Measurements from ENCODE around the gene ZNF555. TPM values are rescaled to one million over a fixed set of nuclear protein-coding genes. Genes with fewer than 3 reads are reported as not detected.

The ZNF555 gene
- total and polyA plus RNA-seq, 2 of the 13 experiments (the other 11 are each of a cell fraction or from before 2014, with no cell fraction given), result 5.0 to 8.0 TPM

DNA sequence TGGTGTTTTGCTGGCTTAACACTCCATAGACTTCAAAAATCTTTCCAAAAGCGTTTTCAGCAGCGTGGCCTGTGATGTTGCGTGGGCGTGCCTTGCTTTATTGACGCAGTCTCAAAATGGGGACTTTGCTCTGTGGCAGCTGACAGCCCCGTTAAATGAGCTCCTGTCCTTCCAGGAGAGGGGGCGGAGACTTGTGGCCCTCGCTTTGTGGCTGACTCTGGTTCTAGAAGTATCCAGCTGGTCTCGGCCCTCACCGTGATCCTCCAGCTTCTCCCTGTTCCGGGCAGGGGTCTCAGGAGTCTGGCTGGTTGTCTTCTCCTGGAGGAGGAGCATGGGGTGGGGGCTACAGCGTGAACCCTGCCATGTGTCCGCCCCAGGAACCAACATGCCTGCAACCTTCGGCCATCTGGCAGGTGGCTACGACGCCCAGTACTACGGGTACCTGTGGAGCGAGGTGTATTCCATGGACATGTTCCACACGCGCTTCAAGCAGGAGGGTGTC, 30.0 kb upstream of the ZNF555 start (continued):
- TF ChIP-seq, protein P1, sequence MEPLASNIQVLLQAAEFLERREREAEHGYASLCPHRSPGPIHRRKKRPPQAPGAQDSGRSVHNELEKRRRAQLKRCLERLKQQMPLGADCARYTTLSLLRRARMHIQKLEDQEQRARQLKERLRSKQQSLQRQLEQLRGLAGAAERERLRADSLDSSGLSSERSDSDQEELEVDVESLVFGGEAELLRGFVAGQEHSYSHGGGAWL (CRISPR knock-in tag; IDR thresholded peaks at IDR 0.05), result no peak
- TF ChIP-seq REPIN1 (CRISPR knock-in tag; IDR thresholded peaks at IDR 0.05; ENCODE audit: borderline replicate concordance, low read depth) (peak; percentile 58; the same call in 1 of the 2 replicates), ZBTB39 (CRISPR knock-in tag; IDR thresholded peaks at IDR 0.05) (peak; percentile 64; the same call in 1 of the 2 replicates), SOX13 (IDR thresholded peaks at IDR 0.05) (no peak), SOX13 (CRISPR knock-in tag; conservative IDR thresholded peaks at IDR 0.05 in 1 of 2, IDR thresholded peaks at IDR 0.05 in 1 of 2) (no peak), TMF1 (CRISPR knock-in tag; IDR thresholded peaks at IDR 0.05; ENCODE audit: low read depth) (no peak), ZMYM3 (CRISPR knock-in tag; IDR thresholded peaks at IDR 0.05) (0 out of 2 replicates have a peak, but pooled peaks have one; percentile 15), ZNF124 (CRISPR knock-in tag; IDR thresholded peaks at IDR 0.05) (no peak), BCL6 (CRISPR knock-in tag; IDR thresholded peaks at IDR 0.05) (peak; percentile 51; the same call in 1 of the 2 replicates), PPARG (CRISPR knock-in tag; conservative IDR thresholded peaks at IDR 0.05) (no peak), ELF3 (CRISPR knock-in tag; IDR thresholded peaks at IDR 0.05) (no peak), SMAD1 (CRISPR knock-in tag; IDR thresholded peaks at IDR 0.05; ENCODE audit: borderline replicate concordance, low read depth) (0 out of 2 replicates have a peak, but pooled peaks have one; percentile 3), ZNF441 (CRISPR knock-in tag; IDR thresholded peaks at IDR 0.05; ENCODE audit: borderline replicate concordance) (no peak), TOPORS (CRISPR knock-in tag; IDR thresholded peaks at IDR 0.05) (peak; percentile 10; the same call in 1 of the 2 replicates), ZFP37 (CRISPR knock-in tag; IDR thresholded peaks at IDR 0.05; ENCODE audit: borderline replicate concordance) (no peak), ZKSCAN8 (CRISPR knock-in tag; IDR thresholded peaks at IDR 0.05; ENCODE audit: borderline replicate concordance) (no peak), ZNF556 (CRISPR knock-in tag; IDR thresholded peaks at IDR 0.05; ENCODE audit: borderline replicate concordance) (peak; percentile 17; the same call in 1 of the 2 replicates), ATF7 (IDR thresholded peaks at IDR 0.05) (no peak), ATF7 (CRISPR knock-in tag; IDR thresholded peaks at IDR 0.05) (no peak), GLMP (CRISPR knock-in tag; IDR thresholded peaks at IDR 0.05; ENCODE audit: borderline replicate concordance) (no peak)
- TF ChIP-seq, protein P2, sequence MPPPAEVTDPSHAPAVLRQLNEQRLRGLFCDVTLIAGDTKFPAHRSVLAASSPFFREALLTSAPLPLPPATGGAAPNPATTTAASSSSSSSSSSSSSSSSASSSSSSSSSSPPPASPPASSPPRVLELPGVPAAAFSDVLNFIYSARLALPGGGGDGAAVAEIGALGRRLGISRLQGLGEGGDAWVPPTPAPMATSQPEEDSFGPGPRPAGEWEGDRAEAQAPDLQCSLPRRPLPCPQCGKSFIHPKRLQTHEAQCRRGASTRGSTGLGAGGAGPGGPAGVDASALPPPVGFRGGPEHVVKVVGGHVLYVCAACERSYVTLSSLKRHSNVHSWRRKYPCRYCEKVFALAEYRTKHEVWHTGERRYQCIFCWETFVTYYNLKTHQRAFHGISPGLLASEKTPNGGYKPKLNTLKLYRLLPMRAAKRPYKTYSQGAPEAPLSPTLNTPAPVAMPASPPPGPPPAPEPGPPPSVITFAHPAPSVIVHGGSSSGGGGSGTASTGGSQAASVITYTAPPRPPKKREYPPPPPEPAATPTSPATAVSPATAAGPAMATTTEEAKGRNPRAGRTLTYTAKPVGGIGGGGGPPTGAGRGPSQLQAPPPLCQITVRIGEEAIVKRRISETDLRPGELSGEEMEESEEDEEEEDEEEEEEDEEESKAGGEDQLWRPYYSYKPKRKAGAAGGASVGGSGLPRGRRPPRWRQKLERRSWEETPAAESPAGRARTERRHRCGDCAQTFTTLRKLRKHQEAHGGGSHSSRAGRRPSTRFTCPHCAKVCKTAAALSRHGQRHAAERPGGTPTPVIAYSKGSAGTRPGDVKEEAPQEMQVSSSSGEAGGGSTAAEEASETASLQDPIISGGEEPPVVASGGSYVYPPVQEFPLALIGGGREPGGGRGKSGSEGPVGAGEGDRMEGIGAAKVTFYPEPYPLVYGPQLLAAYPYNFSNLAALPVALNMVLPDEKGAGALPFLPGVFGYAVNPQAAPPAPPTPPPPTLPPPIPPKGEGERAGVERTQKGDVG (CRISPR knock-in tag; IDR thresholded peaks at IDR 0.05; ENCODE audit: borderline replicate concordance), result peak; percentile 93
